Stimulated activated CD8-positive, alpha-beta memory T cell treated with anti-CD3 and anti-CD28 coated beads, Interleukin-4, amount 100 ng/mL, for 1 hour (primary cell): ENCODE measurements around the gene GPC6.

Experiments used
- DNase-seq, 2 donors: peaks; one replicate each; pipeline ENCODE4 v3.0.0-alpha.2; 2020; ENCODE audit warnings: low read depth in 2 of 2, low spot score in 1 of 2

Gene GPC6

GRCh38 chr13:93957371-93957770 lies 730.8 kb downstream of the GPC6 start:
- DNase-seq, result no peak

GRCh38 chr13:93959796-93960533 lies 733.4 kb downstream of the GPC6 start:
- DNase-seq, result no peak

GRCh38 chr13:93963266-93964145 lies 736.9 kb downstream of the GPC6 start:
- no peak for DNase-seq

GRCh38 chr13:93964146-93964512 lies 737.5 kb downstream of the GPC6 start:
- DNase-seq, result no peak

- DNase-seq, result no peak
Measured at GRCh38 chr13:93965587-93965986, 739.0 kb downstream of the GPC6 start.

- DNase-seq, result no peak
Measured at GRCh38 chr13:93966267-93966936, 739.8 kb downstream of the GPC6 start.

GRCh38 chr13:93967286-93967685 lies 740.7 kb downstream of the GPC6 start:
- DNase-seq, result no peak

- no peak for DNase-seq
Measured at GRCh38 chr13:93975242-93975641, 748.6 kb downstream of the GPC6 start.

GRCh38 chr13:93976528-93976927 lies 749.9 kb downstream of the GPC6 start:
- no peak for DNase-seq

- no peak for DNase-seq
Measured at GRCh38 chr13:93977986-93978385, 751.4 kb downstream of the GPC6 start.

- DNase-seq, result no peak
Measured at GRCh38 chr13:93981426-93981977, 754.9 kb downstream of the GPC6 start.

GRCh38 chr13:93982179-93982918 lies 755.7 kb downstream of the GPC6 start:
- no peak for DNase-seq

GRCh38 chr13:93984052-93984451 lies 757.4 kb downstream of the GPC6 start:
- no peak for DNase-seq

GRCh38 chr13:93984876-93985275 lies 758.3 kb downstream of the GPC6 start:
- no peak for DNase-seq

- DNase-seq, result no peak
Measured at GRCh38 chr13:93987458-93987857, 760.9 kb downstream of the GPC6 start.

- no peak for DNase-seq
Measured at GRCh38 chr13:93991569-93991968, 765.0 kb downstream of the GPC6 start.

- no peak for DNase-seq
Measured at GRCh38 chr13:93996481-93996880, 769.9 kb downstream of the GPC6 start.

GRCh38 chr13:94006296-94006695 lies 779.7 kb downstream of the GPC6 start:
- DNase-seq, result no peak

- no peak for DNase-seq
Measured at GRCh38 chr13:94007072-94007471, 780.5 kb downstream of the GPC6 start.

GRCh38 chr13:94009701-94010100 lies 783.1 kb downstream of the GPC6 start:
- no peak for DNase-seq

GRCh38 chr13:94014461-94014860 lies 787.9 kb downstream of the GPC6 start:
- DNase-seq, result no peak
